ENCODE data around the gene LSAMP. TPM values are rescaled to one million over a fixed set of nuclear protein-coding genes. Genes with fewer than 3 reads are reported as not detected.

The LSAMP gene
- total and polyA plus RNA-seq, 2 experiments from 2014 or later: 4.6 to 6.0 TPM

DNA sequence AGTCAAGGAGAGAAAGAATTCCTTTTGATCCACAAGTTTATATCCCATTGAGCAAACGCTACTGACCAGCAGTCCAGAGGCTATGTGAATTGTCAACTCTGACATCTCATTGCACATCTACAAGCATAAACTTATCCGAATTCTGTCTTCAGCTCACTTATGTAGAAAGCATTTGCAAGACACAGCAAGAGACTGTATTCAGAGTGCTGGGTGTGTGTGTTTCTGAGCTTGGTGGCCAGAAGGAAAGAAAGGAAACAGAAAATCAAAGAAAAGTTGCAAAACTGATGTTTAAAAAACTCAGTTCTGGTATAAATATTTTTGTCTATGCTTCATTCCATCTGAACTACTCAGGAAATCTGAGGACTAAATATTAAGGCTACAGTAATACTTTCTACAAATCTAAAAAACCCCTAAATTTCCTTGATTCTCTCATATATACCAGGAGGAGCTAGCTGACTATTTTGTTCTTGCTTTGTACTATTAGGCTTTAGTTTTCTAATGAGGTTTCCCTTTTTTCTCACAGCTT lies 45.5 kb downstream of the LSAMP start:
- TF ChIP-seq, protein P1, sequence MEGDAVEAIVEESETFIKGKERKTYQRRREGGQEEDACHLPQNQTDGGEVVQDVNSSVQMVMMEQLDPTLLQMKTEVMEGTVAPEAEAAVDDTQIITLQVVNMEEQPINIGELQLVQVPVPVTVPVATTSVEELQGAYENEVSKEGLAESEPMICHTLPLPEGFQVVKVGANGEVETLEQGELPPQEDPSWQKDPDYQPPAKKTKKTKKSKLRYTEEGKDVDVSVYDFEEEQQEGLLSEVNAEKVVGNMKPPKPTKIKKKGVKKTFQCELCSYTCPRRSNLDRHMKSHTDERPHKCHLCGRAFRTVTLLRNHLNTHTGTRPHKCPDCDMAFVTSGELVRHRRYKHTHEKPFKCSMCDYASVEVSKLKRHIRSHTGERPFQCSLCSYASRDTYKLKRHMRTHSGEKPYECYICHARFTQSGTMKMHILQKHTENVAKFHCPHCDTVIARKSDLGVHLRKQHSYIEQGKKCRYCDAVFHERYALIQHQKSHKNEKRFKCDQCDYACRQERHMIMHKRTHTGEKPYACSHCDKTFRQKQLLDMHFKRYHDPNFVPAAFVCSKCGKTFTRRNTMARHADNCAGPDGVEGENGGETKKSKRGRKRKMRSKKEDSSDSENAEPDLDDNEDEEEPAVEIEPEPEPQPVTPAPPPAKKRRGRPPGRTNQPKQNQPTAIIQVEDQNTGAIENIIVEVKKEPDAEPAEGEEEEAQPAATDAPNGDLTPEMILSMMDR (IDR thresholded peaks at IDR 0.05; ENCODE audit: low read depth, low read length): no peak
- H3K36me3 ChIP-seq: no peaks in the 10 kb centered on the region
- H3K27me3 ChIP-seq: no peaks in the 10 kb centered on the region
- DNase-seq (ENCODE audit: low read depth in 1 of 2, low spot score in 1 of 2): no peak
- H3K4me3 ChIP-seq: no peak overlapping the region
- no peaks in the 10 kb centered on the region for H3K4me1 ChIP-seq (ENCODE audit: low read depth)
- H3K27ac ChIP-seq: no peak overlapping the region
- no peaks in the 10 kb centered on the region for H3K9me3 ChIP-seq (ENCODE audit: low read depth)

DNA sequence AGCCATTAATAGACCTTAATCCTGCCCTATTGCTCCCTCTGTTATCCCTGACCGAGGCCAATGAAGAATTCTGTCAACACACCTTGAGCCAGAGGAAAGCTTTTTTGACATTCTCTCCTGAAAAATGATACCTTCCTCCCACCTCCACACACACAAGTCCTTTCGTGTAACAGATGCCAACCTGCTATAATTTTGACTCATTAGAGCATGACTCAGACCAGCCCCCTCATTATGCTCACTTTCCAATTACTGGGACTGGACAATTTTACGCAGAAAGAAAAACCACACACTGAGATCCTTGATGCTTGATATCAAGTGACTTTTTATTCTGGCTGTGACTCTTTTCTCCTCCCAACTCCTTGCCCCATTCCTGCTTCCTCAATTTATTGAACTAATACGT lies 50.9 kb downstream of the LSAMP start:
- Histone ChIP-seq H3K36me3 (no peaks in the 10 kb centered on the region), H3K4me3 (no peak overlapping the region), H3K4me1 (ENCODE audit: low read depth) (no peaks in the 10 kb centered on the region), H3K27me3 (no peaks in the 10 kb centered on the region), H3K9me3 (ENCODE audit: low read depth) (no peaks in the 10 kb centered on the region), H3K27ac (no peak overlapping the region)
- TF ChIP-seq, protein P1 (IDR thresholded peaks at IDR 0.05; ENCODE audit: low read depth, low read length): no peak
- no peak for DNase-seq (ENCODE audit: low read depth in 1 of 2, low spot score in 1 of 2)

DNA sequence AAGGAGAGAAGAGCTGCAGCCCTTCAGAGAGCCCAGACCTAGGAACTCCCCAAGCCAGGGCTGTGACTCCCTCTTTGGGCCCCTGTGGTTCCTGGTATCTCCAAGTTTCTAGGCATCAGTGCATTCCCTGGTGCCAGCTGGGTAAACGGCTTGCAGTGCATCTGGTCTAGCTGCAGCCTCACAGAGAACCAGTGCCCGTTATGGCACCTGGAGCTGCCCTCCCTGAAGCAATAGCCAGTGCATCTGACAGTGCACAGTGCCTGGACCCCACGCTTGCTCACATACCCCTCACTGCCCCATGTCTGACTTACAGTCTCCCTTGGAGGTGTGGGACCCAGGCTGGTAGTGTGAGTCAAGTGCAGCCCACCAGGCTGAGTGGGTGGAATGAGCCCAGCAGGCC lies 52.1 kb downstream of the LSAMP start:
- Histone ChIP-seq H3K4me1 (ENCODE audit: low read depth) (no peaks in the 10 kb centered on the region), H3K4me3 (no peak overlapping the region), H3K27me3 (no peaks in the 10 kb centered on the region), H3K36me3 (no peaks in the 10 kb centered on the region), H3K9me3 (ENCODE audit: low read depth) (no peaks in the 10 kb centered on the region), H3K27ac (no peak overlapping the region)
- TF ChIP-seq, protein P1 (IDR thresholded peaks at IDR 0.05; ENCODE audit: low read depth, low read length): no peak
- no peak for DNase-seq (ENCODE audit: low read depth in 1 of 2, low spot score in 1 of 2)

DNA sequence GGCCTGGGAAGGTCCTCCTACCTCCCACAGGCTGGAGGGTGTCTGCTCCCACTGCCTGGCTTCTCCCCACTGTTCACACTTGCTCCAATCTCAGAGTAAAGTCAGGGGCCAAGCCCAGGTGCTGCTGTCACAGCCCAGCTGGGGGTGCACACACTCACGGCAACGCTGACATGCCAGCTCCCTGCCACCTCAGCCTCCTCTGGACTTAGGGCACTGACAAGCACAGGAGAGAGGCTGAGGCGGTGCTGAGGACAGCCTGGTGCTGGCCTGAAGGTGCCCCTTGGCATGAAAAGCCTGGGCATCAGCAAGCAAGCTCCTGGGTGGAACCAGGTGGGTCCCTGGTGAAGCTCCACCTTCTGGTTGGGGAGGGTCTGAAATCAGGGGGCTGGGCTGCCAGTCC lies 53.0 kb downstream of the LSAMP start:
- Histone ChIP-seq H3K4me3 (no peak overlapping the region), H3K27me3 (no peaks in the 10 kb centered on the region), H3K4me1 (ENCODE audit: low read depth) (no peaks in the 10 kb centered on the region), H3K9me3 (ENCODE audit: low read depth) (no peaks in the 10 kb centered on the region), H3K36me3 (no peaks in the 10 kb centered on the region), H3K27ac (no peak overlapping the region)
- DNase-seq (ENCODE audit: low read depth in 1 of 2, low spot score in 1 of 2): no peak
- TF ChIP-seq, protein P1 (IDR thresholded peaks at IDR 0.05; ENCODE audit: low read depth, low read length): no peak

DNA sequence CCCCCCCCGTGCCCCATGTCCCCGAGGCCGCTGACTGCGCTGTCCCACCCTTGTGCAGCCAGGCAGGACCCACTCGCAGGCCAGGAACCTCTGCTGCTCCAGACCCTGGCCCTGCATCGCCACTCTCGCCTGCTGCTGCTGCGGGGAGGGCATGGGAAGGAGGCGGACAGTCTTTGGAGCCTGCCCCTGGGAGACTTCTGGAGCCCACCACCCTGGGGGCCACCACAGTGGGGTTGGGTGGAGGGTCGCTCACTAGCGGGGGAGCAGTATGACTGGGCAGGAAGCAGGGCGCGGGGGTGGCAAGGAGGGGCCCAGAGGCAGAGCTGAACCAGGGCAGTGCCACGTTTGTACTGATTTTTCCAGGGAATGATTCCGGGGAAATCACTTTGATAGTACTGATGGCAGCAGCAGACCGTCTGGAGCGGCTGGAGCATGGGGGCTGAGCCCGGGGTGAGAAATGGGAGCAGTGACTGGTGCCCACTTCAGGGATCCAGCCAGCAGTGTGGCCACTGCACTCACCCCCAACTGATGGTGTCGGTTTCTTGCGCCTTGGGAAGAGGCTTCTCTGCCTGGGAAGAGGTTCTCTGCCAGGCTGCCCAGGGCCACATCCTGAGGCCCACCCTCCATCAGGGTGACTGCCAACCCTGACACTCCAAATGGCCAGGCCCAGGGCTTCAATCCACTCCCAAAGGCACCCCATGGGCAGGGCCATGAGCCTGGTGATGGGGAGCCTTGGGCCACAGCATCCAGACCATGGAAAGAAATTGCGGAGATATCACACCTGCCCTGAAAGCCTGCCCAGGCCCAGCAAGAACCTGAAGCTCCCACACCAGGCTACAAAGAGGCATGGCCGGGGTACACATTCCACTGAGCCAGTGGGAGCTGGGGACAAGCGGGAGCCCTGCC lies 53.7 kb downstream of the LSAMP start:
- H3K4me3 ChIP-seq: no peak overlapping the region
- no peaks in the 10 kb centered on the region for H3K36me3 ChIP-seq
- no peak overlapping the region for H3K27ac ChIP-seq
- H3K27me3 ChIP-seq: no peaks in the 10 kb centered on the region
- H3K9me3 ChIP-seq (ENCODE audit: low read depth): no peaks in the 10 kb centered on the region
- TF ChIP-seq, protein P1 (IDR thresholded peaks at IDR 0.05; ENCODE audit: low read depth, low read length): no peak
- no peaks in the 10 kb centered on the region for H3K4me1 ChIP-seq (ENCODE audit: low read depth)
- DNase-seq (ENCODE audit: low read depth in 1 of 2, low spot score in 1 of 2): no peak
